HFFc6 (cell line): ENCODE measurements around the gene SLIT1. TPM values are rescaled to one million over a fixed set of nuclear protein-coding genes. Genes with fewer than 3 reads are reported as not detected.

ENCODE experiments used
- DNase-seq: peaks from one replicate; pipeline ENCODE4 v3.0.0-alpha.2; 2018
- H3K27ac Mint-ChIP-seq: 2 replicates; pipeline ENCODE4 v1.8.0; 2020; ENCODE audit warnings: mild to moderate bottlenecking, mixed read lengths
- H3K27me3 Mint-ChIP-seq: 2 replicates; pipeline ENCODE4 v1.8.0; 2021; ENCODE audit warnings: mild to moderate bottlenecking, moderate library complexity, mixed read lengths; ENCODE audit not compliant: insufficient read depth
- H3K36me3 Mint-ChIP-seq: 2 replicates; pipeline ENCODE4 v1.8.0; 2021; ENCODE audit warnings: low read depth, mixed read lengths
- H3K4me1 Mint-ChIP-seq: 2 replicates; pipeline ENCODE4 v1.8.0; 2020; ENCODE audit warnings: low read depth, mixed read lengths
- H3K4me3 Mint-ChIP-seq: 2 replicates; pipeline ENCODE4 v1.8.0; 2020; ENCODE audit warnings: mild to moderate bottlenecking, moderate library complexity, mixed read lengths
- H3K9me3 Mint-ChIP-seq: 2 replicates; pipeline ENCODE4 v1.8.0; 2020; ENCODE audit warnings: mild to moderate bottlenecking, mixed read lengths
- total RNA-seq, 6 experiments: library from RNA; stranded (reverse); fragmentation: NEBNext Ultra II Directional; extraction: Animal tissue kit (Norgen Biotek cat#: 25700); gene quantifications; 2 replicates in 1 of 6; 3 replicates in 5 of 6; pipeline ENCODE4 v1.2.3, GENCODE V29; 2021
- TF ChIP-seq, protein P1 (sequence below): fragments of 200-600 bp; sonication (generic); IDR thresholded peaks from 2 replicates; pipeline ENCODE4 v1.5.0; 2021; ENCODE audit warnings: antibody characterized with exemption, mild to moderate bottlenecking

The SLIT1 gene
- total RNA-seq, 6 experiments from 2014 or later, result 0.05 TPM; not detected in 5

DNA sequence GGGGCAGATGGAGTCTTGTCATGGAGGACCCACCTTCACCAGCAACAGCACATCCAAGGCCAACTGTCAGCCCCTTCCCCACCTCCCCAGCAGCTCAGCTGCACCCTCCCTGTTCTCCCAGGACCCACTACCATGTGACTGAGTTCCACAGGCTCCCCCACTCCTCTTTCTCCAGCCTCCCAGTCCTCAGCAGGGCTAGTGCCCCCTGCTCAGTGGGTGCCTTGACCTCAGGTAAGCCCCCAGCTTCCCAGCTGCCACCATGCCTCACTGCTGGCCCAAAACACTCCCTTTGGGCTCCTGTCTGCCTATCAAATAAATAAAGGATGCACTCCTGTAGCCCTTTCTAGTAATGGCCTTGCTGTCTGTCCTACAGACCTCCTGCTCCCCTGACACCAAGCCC is 174.4 kb downstream of the SLIT1 start:
- Mint-ChIP-seq H3K9me3 (peaks cover 17% of the 10 kb centered on the region), H3K4me3 (no peak overlapping the region), H3K27me3 (peaks cover 24% of the 10 kb centered on the region), H3K36me3 (peaks cover 13% of the 10 kb centered on the region; the same call in 1 of the 2 replicates), H3K4me1 (no peaks in the 10 kb centered on the region), H3K27ac (no peak overlapping the region)
- DNase-seq, result no peak
- TF ChIP-seq, protein P1, sequence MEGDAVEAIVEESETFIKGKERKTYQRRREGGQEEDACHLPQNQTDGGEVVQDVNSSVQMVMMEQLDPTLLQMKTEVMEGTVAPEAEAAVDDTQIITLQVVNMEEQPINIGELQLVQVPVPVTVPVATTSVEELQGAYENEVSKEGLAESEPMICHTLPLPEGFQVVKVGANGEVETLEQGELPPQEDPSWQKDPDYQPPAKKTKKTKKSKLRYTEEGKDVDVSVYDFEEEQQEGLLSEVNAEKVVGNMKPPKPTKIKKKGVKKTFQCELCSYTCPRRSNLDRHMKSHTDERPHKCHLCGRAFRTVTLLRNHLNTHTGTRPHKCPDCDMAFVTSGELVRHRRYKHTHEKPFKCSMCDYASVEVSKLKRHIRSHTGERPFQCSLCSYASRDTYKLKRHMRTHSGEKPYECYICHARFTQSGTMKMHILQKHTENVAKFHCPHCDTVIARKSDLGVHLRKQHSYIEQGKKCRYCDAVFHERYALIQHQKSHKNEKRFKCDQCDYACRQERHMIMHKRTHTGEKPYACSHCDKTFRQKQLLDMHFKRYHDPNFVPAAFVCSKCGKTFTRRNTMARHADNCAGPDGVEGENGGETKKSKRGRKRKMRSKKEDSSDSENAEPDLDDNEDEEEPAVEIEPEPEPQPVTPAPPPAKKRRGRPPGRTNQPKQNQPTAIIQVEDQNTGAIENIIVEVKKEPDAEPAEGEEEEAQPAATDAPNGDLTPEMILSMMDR, result no peak

DNA sequence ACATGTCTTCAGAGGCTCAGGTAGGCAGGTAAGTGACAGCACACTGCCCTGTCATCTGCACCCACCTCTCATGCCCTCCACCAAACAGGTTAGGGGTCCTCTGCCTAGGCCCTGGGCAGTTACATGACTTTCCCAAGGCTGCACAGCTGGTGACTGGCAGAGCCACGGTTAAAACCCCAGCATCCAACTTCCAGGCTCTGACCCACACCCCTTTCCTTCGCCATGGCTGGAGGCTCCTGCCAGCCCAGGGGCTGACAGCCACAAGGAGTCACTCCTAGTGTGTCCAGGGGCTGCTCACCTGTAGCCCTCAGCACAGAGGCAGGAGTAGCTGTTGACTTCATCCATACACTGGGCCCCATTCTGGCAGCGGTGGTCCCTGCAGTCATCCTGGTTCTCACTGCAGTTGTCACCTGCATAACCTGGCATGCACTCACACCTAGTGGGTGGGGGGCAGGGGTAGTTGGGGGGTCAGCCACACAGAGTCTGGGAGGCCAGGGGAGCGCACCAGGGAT is 175.0 kb downstream of the SLIT1 start:
- peaks cover 18% of the 10 kb centered on the region for H3K9me3 Mint-ChIP-seq
- peaks cover 1% of the 10 kb centered on the region for H3K4me1 Mint-ChIP-seq
- H3K36me3 Mint-ChIP-seq, result peaks cover 13% of the 10 kb centered on the region; the same call in 1 of the 2 replicates
- H3K4me3 Mint-ChIP-seq, result no peak overlapping the region
- TF ChIP-seq, protein P1, result no peak
- no peak for DNase-seq
- H3K27ac Mint-ChIP-seq, result no peak overlapping the region
- peaks cover 28% of the 10 kb centered on the region for H3K27me3 Mint-ChIP-seq

DNA sequence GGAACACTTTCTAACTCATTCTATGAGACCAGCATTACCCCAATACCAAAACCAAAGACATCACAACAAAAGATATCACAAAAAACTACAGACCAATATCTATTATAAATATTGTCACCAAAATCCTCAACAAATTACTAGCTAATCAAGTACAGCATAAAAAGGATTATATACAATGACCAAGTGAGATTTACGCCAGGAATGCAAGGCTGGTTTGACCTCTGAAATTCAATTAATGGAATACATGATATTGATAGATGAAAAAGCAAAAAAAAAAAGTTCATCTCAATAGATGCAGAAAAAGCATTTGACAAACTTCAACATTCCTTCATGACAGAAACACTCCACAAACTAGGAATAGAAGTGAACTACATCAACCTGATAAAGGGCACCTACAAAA is 178.3 kb downstream of the SLIT1 start:
- peaks cover 18% of the 10 kb centered on the region for H3K9me3 Mint-ChIP-seq
- H3K4me3 Mint-ChIP-seq, result no peak overlapping the region
- H3K36me3 Mint-ChIP-seq, result peaks cover 13% of the 10 kb centered on the region; the same call in 1 of the 2 replicates
- no peak overlapping the region for H3K27ac Mint-ChIP-seq
- DNase-seq, result no peak
- TF ChIP-seq, protein P1, result no peak
- H3K27me3 Mint-ChIP-seq, result peaks cover 23% of the 10 kb centered on the region
- peaks cover 6% of the 10 kb centered on the region for H3K4me1 Mint-ChIP-seq

DNA sequence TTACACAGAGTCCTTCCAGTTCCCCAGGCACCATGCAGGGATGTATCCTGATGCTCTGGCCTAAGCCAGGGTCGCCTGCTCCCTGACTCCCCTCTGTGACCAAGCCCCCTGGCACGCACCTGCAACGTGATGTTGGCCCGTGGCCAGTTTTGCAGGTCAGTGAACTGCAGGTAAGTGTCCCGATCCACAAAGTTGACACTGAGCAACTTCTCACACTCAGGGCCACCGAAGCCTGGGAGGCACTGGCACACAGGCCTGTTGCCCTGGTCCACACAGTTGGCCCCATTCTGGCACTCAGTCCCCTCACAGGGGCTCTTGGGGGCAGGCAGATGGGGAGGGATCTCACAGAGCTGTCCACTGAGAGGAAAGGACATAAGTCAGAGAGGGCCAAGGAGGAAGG is 179.4 kb downstream of the SLIT1 start:
- H3K27me3 Mint-ChIP-seq, result peaks cover 18% of the 10 kb centered on the region
- peaks cover 18% of the 10 kb centered on the region for H3K9me3 Mint-ChIP-seq
- H3K27ac Mint-ChIP-seq, result no peak overlapping the region
- no peak overlapping the region for H3K4me3 Mint-ChIP-seq
- H3K36me3 Mint-ChIP-seq, result peaks cover 13% of the 10 kb centered on the region; the same call in 1 of the 2 replicates
- DNase-seq, result no peak
- TF ChIP-seq, protein P1, result no peak
- peaks cover 6% of the 10 kb centered on the region for H3K4me1 Mint-ChIP-seq

DNA sequence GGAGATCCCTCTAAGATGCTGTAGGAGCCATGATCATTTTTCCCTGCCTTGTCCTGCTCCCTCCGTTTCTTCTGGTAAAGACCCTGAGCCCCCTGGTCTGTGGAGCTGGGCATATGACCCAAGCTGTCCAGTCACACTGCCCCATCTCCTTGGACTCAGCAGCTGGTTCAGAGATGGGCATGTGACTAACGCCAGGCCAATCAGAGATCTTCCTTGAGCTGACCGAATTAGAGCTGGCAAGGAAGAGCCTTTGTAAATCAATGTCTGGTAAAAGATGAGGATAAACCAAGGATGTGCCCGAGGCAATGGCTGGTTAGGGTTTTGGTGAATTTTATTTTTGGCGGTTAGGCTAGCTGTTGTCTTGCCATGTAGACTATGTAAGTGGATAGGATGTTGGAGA is 180.4 kb downstream of the SLIT1 start:
- H3K27me3 Mint-ChIP-seq, result peaks cover 15% of the 10 kb centered on the region
- no peak for DNase-seq
- TF ChIP-seq, protein P1, result no peak
- peaks cover 6% of the 10 kb centered on the region for H3K4me1 Mint-ChIP-seq
- H3K27ac Mint-ChIP-seq, result no peak overlapping the region
- no peak overlapping the region for H3K4me3 Mint-ChIP-seq
- H3K36me3 Mint-ChIP-seq, result peaks cover 13% of the 10 kb centered on the region; the same call in 1 of the 2 replicates
- peaks cover 18% of the 10 kb centered on the region for H3K9me3 Mint-ChIP-seq
